GM23338 (cell line): ENCODE data around the gene NFYB. TPM values are rescaled to one million over a fixed set of nuclear protein-coding genes. Genes with fewer than 3 reads are reported as not detected.
A peak's percentile ranks its signal among the peaks of the same experiment; 100 is the strongest.

Experiments used
- ATAC-seq: fragments of 200-7000 bp; cut with Tn5 transposase; 3 replicates; pipeline ENCODE4 v1.9.1; 2020
- DNase-seq: peaks from one replicate; pipeline ENCODE4 v3.0.0-alpha.2; 2015; ENCODE audit warnings: low spot score
- H2AFZ ChIP-seq: fragments of 200-600 bp; sonication (generic); 2 replicates; pipeline ENCODE4 v1.8.0; 2016; ENCODE audit warnings: antibody characterized with exemption, mild to moderate bottlenecking, moderate library complexity
- H3F3A ChIP-seq: fragments of 200-600 bp; sonication (generic); replicated peaks from 2 replicates; pipeline ENCODE4 v1.8.0; 2017; ENCODE audit warnings: antibody characterized with exemption, mixed run types, low read depth
- H3K27ac ChIP-seq: fragments of 200-600 bp; sonication (generic); 2 replicates; pipeline ENCODE4 v1.6.1; 2016; ENCODE audit warnings: low read depth
- H3K27me3 ChIP-seq: fragments of 200-600 bp; sonication (generic); 2 replicates; pipeline ENCODE4 v1.8.0; 2016; ENCODE audit warnings: mild to moderate bottlenecking, mixed run types, moderate library complexity; ENCODE audit not compliant: insufficient read depth
- H3K36me3 ChIP-seq: fragments of 200-600 bp; sonication (generic); 2 replicates; pipeline ENCODE4 v1.8.0; 2016; ENCODE audit warnings: mild to moderate bottlenecking; ENCODE audit not compliant: insufficient read depth
- H3K4me1 ChIP-seq: fragments of 200-600 bp; sonication (generic); 2 replicates; pipeline ENCODE4 v1.8.0; 2016; ENCODE audit warnings: mild to moderate bottlenecking, moderate library complexity; ENCODE audit not compliant: insufficient read depth
- H3K4me2 ChIP-seq: fragments of 200-600 bp; sonication (generic); 2 replicates; pipeline ENCODE4 v1.7.1; 2017; ENCODE audit warnings: mixed run types
- H3K4me3 ChIP-seq: fragments of 200-600 bp; sonication (generic); 2 replicates; pipeline ENCODE4 v1.6.1; 2016; ENCODE audit warnings: mixed run types
- H3K79me2 ChIP-seq: fragments of 200-600 bp; sonication (generic); replicated peaks from 2 replicates; pipeline ENCODE4 v1.8.0; 2017; ENCODE audit warnings: mild to moderate bottlenecking; ENCODE audit not compliant: insufficient read depth
- H3K9me2 ChIP-seq: fragments of 200-600 bp; sonication (generic); 2 replicates; pipeline ENCODE4 v1.8.0; 2017; ENCODE audit not compliant: insufficient read depth
- H4K20me1 ChIP-seq: fragments of 200-600 bp; sonication (generic); replicated peaks from 2 replicates; pipeline ENCODE4 v1.8.0; 2017; ENCODE audit warnings: mild to moderate bottlenecking; ENCODE audit not compliant: insufficient read depth
- H3K27ac Mint-ChIP-seq: 2 replicates; pipeline ENCODE4 v1.8.0; 2020; ENCODE audit warnings: inconsistent platforms, mild to moderate bottlenecking, moderate library complexity, mixed read lengths
- H3K27me3 Mint-ChIP-seq: 3 replicates; pipeline ENCODE4 v1.8.0; 2022; ENCODE audit warnings: low read depth, mild to moderate bottlenecking, moderate library complexity, mixed read lengths, inconsistent platforms; ENCODE audit not compliant: insufficient read depth, poor library complexity
- H3K36me3 Mint-ChIP-seq: 3 replicates; pipeline ENCODE4 v1.8.0; 2021; ENCODE audit warnings: low read depth, mild to moderate bottlenecking, inconsistent platforms, moderate library complexity, mixed read lengths
- H3K4me1 Mint-ChIP-seq: 3 replicates; pipeline ENCODE4 v1.8.0; 2020; ENCODE audit warnings: mild to moderate bottlenecking, inconsistent platforms, mixed read lengths
- H3K4me3 Mint-ChIP-seq: 3 replicates; pipeline ENCODE4 v1.8.0; 2021; ENCODE audit warnings: moderate library complexity, mild to moderate bottlenecking, inconsistent platforms, mixed read lengths
- H3K9me3 Mint-ChIP-seq: 3 replicates; pipeline ENCODE4 v1.8.0; 2020; ENCODE audit warnings: moderate library complexity, mild to moderate bottlenecking, inconsistent platforms, mixed read lengths
- CREB1 ChIP-seq: fragments of 250-450 bp; sonication (Bioruptor Pico); IDR thresholded peaks from 2 replicates; pipeline ENCODE4 v1.5.0; 2020; ENCODE audit warnings: low read depth, mild to moderate bottlenecking, moderate library complexity
- CTCF ChIP-seq, 2 experiments: fragments of 200-600 bp in 1 of 2; sonication (generic) in 1 of 2; conservative IDR thresholded peaks; 2 replicates each; pipeline versions ENCODE4 v1.5.1 to v1.6.1; 2016 to 2017; ENCODE audit warnings: antibody characterized with exemption in 2 of 2, low read depth in 2 of 2, mild to moderate bottlenecking in 2 of 2, moderate library complexity in 1 of 2
- EZH2 ChIP-seq: fragments of 200-600 bp; sonication (generic); IDR thresholded peaks from one replicate; pipeline ENCODE4 v1.8.0; 2017; ENCODE audit warnings: antibody characterized with exemption, mild to moderate bottlenecking, low read depth; ENCODE audit not compliant: unreplicated experiment
- JUNB ChIP-seq: IDR thresholded peaks from one replicate; pipeline ENCODE4 v1.6.1; 2016; ENCODE audit warnings: antibody characterized with exemption; ENCODE audit not compliant: unreplicated experiment
- NANOG ChIP-seq: IDR thresholded peaks from 2 replicates; pipeline ENCODE4 v1.6.1; 2016; ENCODE audit warnings: antibody characterized with exemption, borderline replicate concordance
- POLR2AphosphoS5 ChIP-seq: IDR thresholded peaks from 2 replicates; pipeline ENCODE4 v1.6.1; 2016; ENCODE audit warnings: antibody characterized with exemption, low read depth
- REST ChIP-seq: IDR thresholded peaks from one replicate; pipeline ENCODE4 v1.6.1; 2018; ENCODE audit warnings: antibody characterized with exemption; ENCODE audit not compliant: unreplicated experiment
- STAT1 ChIP-seq: IDR thresholded peaks from one replicate; pipeline ENCODE4 v1.6.1; 2016; ENCODE audit warnings: antibody characterized with exemption; ENCODE audit not compliant: unreplicated experiment
- ZNF114 ChIP-seq: fragments of 250-450 bp; sonication (Bioruptor Pico); IDR thresholded peaks from 2 replicates; pipeline ENCODE4 v1.5.0; 2020; ENCODE audit warnings: mild to moderate bottlenecking, moderate library complexity
- ZNF331 ChIP-seq: fragments of 250-450 bp; sonication (Bioruptor Pico); IDR thresholded peaks from 2 replicates; pipeline ENCODE4 v1.5.0; 2020; ENCODE audit warnings: low read depth, mild to moderate bottlenecking, moderate library complexity
- polyA plus RNA-seq: library from polyadenylated mRNA; unstranded; fragments of >200 nt; fragmentation: Nextera tagmentation; extraction: Ambion mirVana; gene quantifications from 2 replicates; pipeline ENCODE4 v1.2.1, GENCODE V29; 2016
- total RNA-seq: library from RNA; depleted of rRNA; stranded (reverse); fragments of >200 nt; shearing (Covaris generic); gene quantifications from 2 replicates; pipeline ENCODE4 v1.2.3, GENCODE V29; 2014
- TF ChIP-seq, protein P1 (sequence below): IDR thresholded peaks from 2 replicates; pipeline ENCODE4 v1.6.1; 2016; ENCODE audit warnings: antibody characterized with exemption

The NFYB gene
- total and polyA plus RNA-seq, 2 experiments from 2014 or later = 32.7 to 67.2 TPM

DNA sequence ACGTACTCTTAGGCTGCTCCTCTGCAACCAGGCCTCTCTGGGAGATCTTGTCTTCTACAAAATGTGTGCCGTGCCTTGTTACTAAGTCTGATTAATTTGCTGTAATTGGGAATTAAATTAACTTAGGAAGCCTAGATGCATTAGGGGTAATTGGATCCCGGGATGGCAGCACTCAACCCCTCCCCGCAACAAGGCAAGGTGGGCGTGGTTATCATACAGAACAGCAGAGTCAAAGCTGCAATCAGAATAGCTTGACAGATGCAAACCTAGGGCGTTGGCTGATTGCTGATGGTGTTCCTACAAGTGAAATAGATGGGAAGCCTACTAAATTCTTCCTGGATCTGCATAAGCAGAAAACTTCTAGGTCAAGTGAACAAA lies 34.5 kb upstream of the NFYB start:
- Histone ChIP-seq H3K27ac (no peak overlapping the region), H4K20me1 (no peaks in the 10 kb centered on the region), H3K27me3 (no peaks in the 10 kb centered on the region), H3K4me1 (no peaks in the 10 kb centered on the region), H3K9me2 (no peaks in the 10 kb centered on the region), H2AFZ (peak overlapping the region; percentile 90), H3K79me2 (no peaks in the 10 kb centered on the region), H3K36me3 (no peaks in the 10 kb centered on the region), H3K4me2 (no peak overlapping the region), H3F3A (no peaks in the 10 kb centered on the region), H3K4me3 (no peak overlapping the region)
- no peak for DNase-seq
- Mint-ChIP-seq H3K36me3 (no peaks in the 10 kb centered on the region), H3K9me3 (no peaks in the 10 kb centered on the region; the same call in 2 of the 3 replicates), H3K4me1 (no peaks in the 10 kb centered on the region), H3K27ac (no peak overlapping the region), H3K4me3 (no peak overlapping the region), H3K27me3 (peaks cover 8% of the 10 kb centered on the region)
- no peak; the same call in 2 of the 3 replicates for ATAC-seq
- no peak for TF ChIP-seq CTCF (conservative IDR thresholded peaks at IDR 0.05; ENCODE audit: low read depth in 2 of 2)
- TF ChIP-seq CREB1 (CRISPR knock-in tag) = no peak
- no peak for TF ChIP-seq ZNF114 (CRISPR knock-in tag)

GRCh38 chr12:104171785-104172569 lies 34.0 kb upstream of the NFYB start:
- Mint-ChIP-seq H3K4me1 (no peaks in the 10 kb centered on the region), H3K27me3 (peaks cover 6% of the 10 kb centered on the region), H3K9me3 (no peaks in the 10 kb centered on the region; the same call in 2 of the 3 replicates), H3K4me3 (no peak overlapping the region), H3K36me3 (no peaks in the 10 kb centered on the region), H3K27ac (no peak overlapping the region)
- Histone ChIP-seq H3K79me2 (no peaks in the 10 kb centered on the region), H3K27ac (no peak overlapping the region), H3K4me1 (no peaks in the 10 kb centered on the region), H4K20me1 (no peaks in the 10 kb centered on the region), H3K4me3 (no peak overlapping the region), H3K4me2 (no peak overlapping the region), H2AFZ (peak overlapping the region; percentile 96), H3K36me3 (no peaks in the 10 kb centered on the region), H3F3A (no peaks in the 10 kb centered on the region), H3K27me3 (no peaks in the 10 kb centered on the region), H3K9me2 (no peaks in the 10 kb centered on the region)
- DNase-seq = peak; percentile 65
- ATAC-seq = peak; percentile 96
- TF ChIP-seq ZNF114 (CRISPR knock-in tag) (no peak), NANOG (no peak), REST (no peak), JUNB (no peak), ZNF331 (CRISPR knock-in tag) (no peak), POLR2AphosphoS5 (no peak), CREB1 (CRISPR knock-in tag) (no peak), STAT1 (no peak), EZH2 (no peak)
- TF ChIP-seq, protein P1, sequence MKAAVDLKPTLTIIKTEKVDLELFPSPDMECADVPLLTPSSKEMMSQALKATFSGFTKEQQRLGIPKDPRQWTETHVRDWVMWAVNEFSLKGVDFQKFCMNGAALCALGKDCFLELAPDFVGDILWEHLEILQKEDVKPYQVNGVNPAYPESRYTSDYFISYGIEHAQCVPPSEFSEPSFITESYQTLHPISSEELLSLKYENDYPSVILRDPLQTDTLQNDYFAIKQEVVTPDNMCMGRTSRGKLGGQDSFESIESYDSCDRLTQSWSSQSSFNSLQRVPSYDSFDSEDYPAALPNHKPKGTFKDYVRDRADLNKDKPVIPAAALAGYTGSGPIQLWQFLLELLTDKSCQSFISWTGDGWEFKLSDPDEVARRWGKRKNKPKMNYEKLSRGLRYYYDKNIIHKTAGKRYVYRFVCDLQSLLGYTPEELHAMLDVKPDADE = no peak
